Hepatocyte (in vitro differentiated cells): ENCODE results near the gene CLEC2B.

Source experiments
- EZH2 ChIP-seq: fragments of 200-600 bp; sonication (generic); IDR thresholded peaks from 2 replicates; pipeline ENCODE4 v1.6.1; 2016; ENCODE audit warnings: antibody characterized with exemption, mild to moderate bottlenecking, borderline replicate concordance
- TF ChIP-seq, protein P1 (sequence below): fragments of 200-600 bp; sonication (generic); IDR thresholded peaks from 2 replicates; pipeline ENCODE4 v1.5.1; 2016; ENCODE audit warnings: antibody characterized with exemption, mild to moderate bottlenecking; ENCODE audit not compliant: poor library complexity

DNA sequence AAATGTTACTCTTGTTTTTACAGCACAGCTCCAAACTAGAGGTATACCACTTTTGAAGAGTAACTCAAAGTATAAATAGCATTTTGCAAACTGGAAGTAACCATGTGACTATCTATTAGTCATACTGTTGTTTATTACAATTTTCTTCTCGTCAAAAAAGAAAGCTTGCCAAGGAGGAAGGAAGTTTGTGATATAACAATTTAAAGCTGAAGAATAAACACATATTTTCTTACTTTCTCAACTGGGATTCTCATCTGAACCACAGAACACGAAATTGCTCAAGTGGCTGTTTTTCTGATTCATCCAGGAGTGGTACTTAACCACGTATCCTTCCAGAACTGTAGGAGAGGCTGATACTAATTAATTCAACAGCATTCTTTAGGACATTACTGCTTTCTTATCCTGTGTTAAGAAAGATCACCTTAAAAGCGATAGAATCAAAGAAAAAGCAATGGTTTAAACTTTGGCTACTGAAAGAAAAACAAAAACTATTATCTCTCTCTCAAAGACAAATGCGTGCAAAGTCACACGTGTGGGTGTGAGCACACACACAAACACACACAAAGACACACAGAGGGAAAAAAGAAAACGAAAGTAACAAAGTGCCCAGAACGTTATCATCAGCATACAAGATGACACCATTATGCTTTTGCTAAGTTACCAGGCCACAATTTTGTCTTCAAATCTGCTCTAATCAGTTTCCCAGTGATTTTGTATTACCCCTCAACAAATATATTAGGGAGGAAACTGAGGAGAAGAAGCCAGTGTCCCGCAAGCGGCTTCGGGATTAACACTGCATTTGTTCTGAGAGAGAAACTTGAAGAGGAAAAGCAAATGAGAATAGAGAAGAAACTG lies at the start of gene CLEC2B:
- TF ChIP-seq, protein P1, sequence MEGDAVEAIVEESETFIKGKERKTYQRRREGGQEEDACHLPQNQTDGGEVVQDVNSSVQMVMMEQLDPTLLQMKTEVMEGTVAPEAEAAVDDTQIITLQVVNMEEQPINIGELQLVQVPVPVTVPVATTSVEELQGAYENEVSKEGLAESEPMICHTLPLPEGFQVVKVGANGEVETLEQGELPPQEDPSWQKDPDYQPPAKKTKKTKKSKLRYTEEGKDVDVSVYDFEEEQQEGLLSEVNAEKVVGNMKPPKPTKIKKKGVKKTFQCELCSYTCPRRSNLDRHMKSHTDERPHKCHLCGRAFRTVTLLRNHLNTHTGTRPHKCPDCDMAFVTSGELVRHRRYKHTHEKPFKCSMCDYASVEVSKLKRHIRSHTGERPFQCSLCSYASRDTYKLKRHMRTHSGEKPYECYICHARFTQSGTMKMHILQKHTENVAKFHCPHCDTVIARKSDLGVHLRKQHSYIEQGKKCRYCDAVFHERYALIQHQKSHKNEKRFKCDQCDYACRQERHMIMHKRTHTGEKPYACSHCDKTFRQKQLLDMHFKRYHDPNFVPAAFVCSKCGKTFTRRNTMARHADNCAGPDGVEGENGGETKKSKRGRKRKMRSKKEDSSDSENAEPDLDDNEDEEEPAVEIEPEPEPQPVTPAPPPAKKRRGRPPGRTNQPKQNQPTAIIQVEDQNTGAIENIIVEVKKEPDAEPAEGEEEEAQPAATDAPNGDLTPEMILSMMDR = no peak
- no peak for TF ChIP-seq EZH2
